RPMI8226 (cell line): ENCODE measurements around the gene ZRANB1.
"Not testable (repeated sequence)": the region's sequence is repeated elsewhere in the genome, so short reads cannot be mapped to it uniquely, and the experiment has no call there.

Experiments used
- DNase-seq: peaks from one replicate; pipeline ENCODE4 v3.0.0-alpha.2; 2015

The ZRANB1 gene

DNA sequence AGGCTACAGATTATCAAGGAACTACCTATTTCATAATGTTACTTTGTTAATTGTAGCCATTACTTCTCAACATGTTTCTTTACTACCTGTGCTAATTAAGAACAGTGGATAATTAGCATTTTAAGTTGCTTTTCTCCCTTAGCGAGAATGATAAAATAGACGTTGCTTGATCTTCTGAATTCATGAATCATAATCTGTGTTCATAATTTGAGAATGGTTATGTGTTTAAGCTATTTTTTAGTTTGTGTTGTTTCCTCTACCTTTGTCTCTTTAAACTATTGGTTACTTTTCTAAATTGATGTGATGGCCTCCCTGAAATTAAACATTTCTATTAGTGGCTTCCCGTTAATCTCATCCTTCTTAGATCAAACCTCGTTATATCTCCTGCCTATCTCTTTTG is at the start of gene ZRANB1:
Gene ZRANB1 (plus strand): TSS at position 301 of the 400 bp plus-strand sequence. CDS start 371 bp downstream, outside the sequence.
- no peak for DNase-seq

DNA sequence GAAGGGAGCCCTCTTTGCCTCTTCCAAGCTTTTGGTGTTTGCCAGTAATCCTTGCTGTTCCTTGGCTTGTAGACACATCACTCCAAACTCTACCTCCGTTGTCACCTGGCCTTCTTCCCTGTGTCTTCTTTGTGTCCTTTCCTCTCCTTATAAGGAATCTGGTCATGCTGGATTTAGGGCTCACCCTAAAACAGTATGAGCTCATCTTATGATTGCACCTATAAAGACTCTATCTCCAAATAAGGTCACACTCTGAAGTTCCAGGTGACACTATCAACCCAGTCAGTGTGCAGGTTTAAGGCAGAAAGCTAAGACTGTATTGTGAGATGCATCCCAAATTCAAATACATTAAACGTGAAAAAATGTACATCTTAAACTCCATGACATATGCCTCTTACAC is 49.0 kb upstream of the ZRANB1 start:
- DNase-seq: no peak

DNA sequence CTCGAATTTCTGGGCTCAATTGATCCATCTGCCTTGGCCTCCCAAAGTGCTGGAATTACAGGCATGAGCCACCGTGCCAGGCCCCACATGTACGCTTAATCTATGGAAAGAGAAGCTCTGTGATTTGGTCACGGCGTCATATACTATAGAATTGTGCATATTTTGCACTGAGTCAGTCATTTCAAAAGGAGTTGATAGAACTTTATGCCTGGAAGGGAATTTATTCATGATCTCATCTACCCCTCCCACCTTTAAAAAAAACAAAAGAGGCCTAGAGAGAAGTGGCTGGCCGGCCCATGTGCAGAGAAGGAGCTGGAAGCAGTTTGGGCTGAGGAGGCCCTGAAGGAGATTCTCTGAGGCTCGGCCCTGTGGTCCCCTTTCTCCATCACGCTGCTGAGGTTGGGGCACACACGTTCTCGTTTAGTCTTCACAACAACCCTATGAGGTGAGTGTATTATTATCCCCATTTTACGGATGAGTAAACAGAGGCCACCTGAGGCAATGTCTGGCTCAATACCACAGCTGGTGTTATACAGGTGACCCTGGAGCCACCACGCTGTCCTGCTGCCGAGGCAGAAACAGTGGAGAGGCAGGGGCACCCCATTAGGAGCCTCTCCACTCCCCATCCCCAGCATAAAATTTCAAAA is 47.2 kb upstream of the ZRANB1 start:
- DNase-seq: no peak

DNA sequence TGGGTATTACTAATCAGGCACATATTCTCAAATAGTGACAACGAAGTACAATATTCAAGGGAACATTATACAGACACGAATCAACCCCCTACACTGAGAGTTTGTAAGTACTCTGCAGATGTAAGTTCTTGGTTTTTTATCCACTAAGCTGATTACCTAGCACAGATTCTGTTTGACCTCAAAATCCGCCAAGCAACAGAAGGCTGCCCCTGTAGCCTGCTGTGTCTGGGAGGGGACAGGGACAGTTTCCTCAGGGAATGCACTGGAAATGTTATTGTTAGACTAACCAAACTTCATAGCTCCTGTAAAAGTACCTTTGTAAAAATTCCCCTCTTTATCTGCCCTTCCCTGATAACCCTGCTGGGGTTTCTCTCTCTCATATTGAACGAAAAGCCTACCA is 45.2 kb upstream of the ZRANB1 start:
- no peak for DNase-seq

DNA sequence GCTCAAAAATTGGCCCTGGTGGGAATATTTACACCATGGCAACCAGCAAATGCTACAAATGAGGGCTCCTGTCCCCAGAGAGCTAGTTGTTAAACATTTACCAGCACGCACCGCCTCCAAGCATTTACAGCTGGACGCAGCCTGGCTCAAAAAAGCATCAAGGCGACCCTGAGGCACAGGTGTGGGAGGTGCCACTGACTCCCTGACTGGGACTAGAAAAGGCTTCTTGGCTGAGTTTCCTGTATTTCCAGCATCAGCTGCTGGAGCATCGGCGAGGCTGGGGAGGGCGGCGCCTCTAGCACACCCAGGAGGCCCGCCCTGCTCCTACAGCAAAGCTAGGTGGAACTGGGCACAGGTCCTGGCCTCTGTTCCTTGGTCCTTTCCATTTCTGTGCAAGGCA is 43.5 kb upstream of the ZRANB1 start:
- no peak for DNase-seq

DNA sequence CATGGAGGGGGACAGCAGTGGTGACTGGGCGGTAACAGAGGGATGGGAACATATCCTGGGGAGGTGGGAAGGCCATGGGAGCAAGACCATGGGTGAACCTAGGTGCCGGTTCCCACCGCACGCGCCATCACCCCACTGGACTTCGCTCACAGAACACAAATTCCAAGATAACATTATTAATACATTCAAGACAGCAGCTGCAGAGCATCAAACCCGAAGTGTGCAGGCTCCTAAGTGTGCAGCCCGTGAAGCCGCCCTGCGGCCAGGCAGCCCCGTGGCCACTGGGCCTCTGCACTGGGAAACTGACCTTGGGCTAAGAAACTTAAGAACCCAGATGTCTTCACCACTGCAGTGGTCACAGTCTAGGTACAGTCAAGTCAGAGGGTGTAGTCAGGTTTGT is 42.8 kb upstream of the ZRANB1 start:
- no peak for DNase-seq

DNA sequence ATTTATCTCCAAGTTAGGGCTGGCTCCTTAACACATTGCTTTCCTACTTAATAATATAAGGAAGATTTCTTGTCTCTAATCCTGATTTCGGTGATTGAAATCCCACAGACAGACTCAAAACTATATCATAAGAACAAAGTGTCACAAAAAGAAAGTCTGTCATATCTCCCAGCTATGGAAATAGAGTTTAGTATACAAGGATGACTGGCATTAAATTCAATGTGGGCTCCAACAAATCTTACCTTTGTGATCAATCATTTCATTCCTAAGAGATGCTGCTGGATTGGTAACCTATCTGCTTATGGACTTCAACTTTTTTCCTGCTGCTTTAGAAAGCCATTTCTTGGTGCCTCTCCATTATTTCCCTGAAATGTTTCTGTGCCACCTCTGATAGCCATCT is 39.5 kb upstream of the ZRANB1 start:
- no peak for DNase-seq

DNA sequence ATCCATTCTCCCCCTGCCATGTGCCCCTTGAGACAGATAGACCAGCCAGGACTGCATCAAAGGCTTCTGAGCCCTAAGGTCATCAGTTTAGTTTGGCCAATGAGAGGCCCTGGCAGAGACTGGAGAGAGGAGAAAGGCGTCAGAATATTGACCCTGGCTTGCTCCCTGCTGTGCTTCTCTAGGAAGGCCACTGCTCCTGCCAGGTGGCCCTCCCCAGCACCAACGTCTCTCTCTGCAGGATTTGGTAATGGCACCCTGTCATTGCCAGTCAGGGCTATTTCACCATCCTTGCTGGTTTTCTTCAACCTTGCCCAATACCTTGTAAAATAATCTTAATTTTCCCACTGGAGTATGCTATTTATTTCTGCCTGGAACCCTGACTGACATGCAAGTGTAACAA is 38.8 kb upstream of the ZRANB1 start:
- DNase-seq: no peak

DNA sequence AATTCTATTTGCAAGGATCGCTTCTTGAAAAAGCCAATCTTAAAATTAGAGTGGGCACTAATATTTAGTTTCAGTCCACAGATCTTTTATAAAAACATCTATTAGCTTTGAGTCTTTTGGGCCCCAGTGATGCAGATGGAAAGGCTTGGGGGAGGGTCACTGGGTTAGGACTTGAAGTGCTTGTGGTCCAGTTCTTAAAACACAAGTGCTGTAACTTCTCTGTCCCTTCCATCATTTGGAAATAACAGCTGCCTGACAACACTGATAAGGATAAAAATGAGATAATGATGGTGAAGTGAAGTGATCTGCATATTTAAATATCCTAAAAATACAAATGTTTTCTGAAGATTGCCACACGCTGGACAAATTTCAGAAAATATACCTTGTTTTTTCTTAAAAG is 37.1 kb upstream of the ZRANB1 start:
- no peak for DNase-seq

DNA sequence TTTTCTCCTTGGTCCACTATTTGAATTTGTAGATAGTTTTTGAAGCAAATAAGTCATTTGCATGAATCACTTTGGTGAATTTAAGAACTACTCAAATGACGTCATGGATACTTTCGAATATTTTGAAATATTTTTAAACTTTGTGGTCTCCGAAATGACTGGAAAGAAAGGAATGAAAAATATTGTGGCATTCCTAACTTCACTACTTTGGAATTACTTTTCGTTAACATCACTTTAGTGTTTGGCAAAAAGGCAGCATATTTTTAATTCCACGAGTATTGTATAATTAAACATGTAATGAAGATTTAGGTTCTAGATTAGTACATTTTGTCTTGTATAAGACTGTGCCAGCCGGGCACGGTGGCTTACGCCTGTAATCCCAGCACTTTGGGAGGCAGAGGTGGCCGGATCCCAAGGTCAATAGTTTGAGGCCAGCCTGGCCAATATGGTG is 35.3 kb upstream of the ZRANB1 start:
- DNase-seq: no peak

DNA sequence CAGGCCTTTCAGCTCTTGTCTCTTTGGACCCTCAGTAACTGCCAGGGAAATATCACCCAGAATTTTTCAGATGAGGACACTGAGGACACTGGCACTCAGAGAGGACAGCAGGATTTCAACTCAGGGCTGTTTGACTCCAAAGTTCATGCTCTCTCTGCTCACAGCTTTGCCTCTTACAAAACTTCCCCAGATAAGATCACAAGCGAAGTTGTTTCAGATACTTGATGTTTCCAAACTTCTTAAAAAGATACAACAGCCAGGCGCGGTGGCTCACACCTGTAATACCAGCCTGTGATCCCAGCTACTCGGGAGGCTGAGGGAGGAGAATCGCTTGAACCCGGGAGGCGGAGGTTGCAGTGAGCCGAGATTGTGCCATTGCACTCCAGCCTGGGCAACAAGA is 32.4 kb upstream of the ZRANB1 start:
- DNase-seq: no peak

DNA sequence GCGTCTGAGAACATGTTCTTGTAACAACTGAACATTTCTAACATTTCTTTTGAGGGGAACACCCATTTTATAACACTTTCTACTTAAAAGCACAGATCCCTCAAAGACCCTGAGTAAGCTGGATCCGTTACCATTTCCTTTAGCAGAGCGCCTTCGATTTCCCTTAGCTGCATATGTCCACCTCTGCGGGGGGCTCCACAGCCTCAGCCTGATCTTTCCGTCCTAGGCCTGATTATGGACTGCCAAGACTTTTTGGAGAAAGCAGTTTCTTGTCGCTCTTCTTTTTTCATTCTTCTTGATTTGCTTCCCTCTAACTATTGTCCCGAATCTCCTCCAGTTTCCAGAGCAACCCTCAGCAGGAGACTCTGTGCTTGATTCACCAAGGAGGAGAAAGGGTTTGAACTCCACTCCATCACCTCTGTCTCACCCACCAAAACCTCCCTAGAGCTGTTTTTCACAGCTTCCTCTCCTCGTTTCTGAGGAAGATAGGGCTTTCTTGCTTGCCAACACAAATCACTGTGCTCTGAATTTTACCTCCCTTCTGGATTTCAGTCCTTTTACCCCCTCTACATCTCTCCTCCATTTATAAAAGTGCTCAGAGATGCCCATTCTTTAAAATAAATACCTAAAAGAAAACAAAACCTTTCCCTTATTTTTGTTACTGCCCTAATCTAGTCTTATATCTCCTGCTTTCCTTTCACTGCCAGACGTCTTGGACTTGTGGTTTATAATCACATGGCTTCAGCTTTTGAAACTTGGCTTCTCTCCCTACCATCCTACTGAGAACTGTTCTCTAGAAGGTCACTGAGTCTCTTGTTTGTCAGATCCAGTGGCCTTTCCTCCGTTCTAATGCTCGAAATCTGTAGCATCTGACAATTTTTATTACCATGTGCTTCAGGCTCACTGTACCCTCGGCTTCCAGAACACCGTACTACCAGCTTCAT is 30.5 kb upstream of the ZRANB1 start:
- DNase-seq: peak; percentile 44

DNA sequence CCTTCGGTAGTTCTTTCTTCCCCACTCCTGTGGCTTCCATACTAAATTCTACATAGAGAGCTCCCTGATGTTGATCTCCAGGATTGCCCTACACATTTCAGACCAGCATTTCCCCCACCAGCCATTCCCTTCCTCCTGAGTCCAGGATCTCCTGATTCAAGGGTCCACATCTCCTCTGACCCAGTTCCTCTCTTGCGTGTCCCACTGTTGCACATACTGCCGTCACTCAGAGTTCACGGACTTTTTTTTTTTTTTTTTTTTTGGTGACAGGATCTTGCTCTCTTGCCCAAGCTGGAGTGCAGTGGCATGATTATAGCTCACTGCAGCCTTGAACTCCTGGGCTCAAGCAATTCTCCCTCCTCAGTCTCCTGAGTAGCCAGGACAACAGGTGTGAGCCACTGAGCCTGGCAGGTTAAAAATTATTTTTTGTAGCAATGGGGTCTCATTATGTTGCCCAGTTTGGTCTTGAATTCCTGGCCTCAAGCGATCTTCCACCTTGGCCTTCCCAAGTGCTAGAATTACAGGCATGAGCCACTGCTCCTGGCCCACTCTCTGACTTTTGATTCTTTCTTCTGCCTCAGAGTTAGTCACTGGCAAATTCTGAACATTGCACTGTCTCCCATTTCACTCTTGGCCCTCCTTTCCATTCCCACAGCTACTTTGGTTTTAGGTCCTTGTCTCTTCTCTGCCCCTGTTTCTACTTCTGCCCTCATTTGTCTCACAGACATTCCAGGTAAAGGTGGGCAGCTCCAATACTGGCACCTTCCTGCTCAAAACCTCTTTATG is 29.6 kb upstream of the ZRANB1 start:
- no peak for DNase-seq

DNA sequence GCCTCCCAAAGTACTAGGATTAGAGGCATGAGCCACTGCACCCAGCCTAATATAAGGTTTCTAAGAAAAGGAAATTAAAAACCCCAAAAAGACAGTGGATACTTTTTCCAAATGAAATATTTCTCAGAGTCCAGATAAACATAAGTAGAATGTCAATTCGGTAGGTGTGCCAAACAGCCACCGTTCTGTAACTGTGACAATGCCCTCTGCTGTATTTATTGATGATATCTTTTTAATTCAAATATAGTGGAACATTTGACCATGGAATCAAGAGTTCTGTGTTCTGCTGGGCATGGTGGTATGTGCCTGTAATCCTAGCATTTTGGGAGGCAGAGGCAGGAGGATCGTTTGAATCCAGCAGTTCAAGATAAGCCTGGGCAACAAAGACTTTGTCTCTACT is 28.8 kb upstream of the ZRANB1 start:
- no peak for DNase-seq

DNA sequence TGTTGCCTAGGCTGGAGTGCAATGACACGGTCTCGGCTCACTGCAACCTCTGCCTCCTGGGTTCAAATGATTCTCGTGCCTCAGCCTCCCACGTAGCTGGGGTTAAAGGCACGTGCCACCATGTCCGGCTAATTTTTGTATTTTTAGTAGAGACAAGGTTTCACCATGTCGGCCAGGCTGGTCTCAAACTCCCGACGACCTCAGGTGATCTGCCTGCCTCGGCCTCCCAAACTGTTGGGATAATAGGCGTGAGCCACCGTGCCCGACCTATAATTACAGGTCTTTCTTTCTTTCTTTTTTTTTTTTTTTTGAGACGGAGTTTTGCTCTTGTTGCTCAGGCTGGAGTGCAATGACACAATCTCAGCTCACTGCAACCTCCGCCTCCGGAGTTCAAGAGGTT is 27.5 kb upstream of the ZRANB1 start:
- DNase-seq: not testable (repeated sequence)

DNA sequence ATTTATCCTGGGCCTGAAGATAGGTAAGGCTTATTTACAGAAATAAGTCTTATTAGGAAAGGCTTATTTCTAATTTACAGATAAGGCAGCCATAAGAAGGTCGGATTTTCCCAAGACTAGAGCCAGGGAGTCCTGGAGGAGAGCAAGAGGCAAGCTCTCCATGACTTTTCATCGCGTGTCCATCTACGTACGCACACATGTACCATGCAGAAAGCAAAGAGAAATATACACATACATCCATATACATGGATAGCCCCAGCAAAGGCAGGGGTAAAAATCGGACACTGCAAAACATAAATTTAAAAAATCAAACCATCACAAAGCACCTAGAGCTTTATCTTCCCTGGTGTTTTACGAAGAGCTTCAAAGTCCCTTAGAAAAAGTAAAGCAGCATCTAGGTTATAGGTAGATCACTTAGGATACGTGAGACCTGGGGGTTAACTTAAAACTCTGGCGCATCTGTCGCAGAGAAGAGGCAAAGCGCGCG is 25.8 kb upstream of the ZRANB1 start:
- no peak for DNase-seq

DNA sequence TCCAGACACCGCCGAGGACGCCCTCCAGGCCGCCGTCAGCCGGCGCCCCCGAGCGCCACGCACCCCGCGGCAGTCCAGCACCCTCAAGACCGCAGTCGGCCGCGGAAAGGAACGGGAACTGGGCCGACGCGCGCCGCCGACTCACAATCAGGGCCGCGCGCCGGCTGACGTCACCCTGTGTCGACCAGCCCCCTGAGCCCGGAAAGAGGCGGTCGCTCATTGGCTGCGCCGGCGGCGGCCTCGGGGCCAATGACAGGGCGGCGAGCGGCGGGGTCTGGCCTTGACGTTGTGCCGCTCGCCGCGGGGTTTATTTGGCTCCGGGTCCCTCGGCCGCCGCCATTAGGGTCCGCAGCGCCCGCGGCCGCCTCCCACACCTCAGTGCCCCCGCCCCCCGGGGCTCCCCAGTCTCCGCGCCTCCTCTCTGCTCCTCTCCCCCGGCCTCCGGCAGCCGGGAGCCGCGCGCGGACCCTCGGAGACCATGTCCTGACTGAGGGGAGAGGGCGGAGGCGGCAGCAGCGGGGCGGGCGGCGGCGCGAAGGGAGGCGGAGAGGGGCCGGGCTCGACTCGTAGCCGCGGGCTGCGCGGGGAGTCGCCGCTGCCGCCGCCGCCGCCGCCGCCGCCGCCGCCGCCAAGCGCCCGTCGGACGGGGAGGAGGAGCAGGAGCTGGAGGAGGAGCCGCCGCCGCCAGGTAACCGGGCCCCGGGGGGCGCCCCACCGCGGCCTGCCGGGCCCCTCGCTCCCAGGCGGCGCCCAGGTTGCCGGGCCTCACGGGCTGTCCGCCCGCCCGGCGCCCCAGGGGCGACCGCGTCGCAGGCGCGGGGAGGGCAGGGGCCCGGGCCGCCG is 25.1 kb upstream of the ZRANB1 start:
- peak; percentile 94 for DNase-seq

DNA sequence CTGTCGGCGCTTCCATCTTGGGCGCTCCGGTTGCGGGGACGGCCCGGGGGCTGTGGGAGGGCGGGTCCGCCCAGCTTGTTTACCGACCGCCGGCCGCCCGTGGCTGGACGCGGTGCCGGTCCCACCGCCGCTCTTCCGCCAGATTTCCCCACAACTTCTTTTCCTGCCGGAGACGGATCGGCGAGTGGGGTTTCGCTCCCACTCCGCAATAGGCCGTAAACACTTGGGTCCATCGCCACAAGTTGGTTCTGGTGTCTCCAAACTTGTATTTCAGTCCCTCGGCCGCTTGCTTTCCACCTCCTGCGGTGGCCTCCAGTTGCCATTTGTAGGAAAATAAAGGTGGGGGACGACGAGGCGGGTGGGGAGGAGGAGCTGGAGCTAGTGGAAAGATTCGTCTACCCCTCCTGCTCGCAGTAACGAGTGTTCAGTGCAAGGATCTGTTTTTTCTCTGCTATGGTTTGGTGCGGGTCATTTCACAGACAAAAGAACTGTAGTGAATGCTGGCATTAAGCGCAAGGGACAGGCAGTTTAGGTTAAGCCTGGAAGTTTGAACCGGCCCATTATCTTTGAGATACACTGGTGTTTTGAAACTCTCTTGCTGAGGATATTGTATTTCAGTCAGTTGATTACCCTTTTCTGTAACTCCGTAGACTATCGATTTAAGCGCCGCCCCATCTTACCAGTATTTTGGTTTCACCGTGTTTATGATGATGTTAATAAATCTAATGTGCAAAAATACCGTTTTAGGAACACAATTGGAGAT is 24.3 kb upstream of the ZRANB1 start:
- peak; percentile 38 for DNase-seq

DNA sequence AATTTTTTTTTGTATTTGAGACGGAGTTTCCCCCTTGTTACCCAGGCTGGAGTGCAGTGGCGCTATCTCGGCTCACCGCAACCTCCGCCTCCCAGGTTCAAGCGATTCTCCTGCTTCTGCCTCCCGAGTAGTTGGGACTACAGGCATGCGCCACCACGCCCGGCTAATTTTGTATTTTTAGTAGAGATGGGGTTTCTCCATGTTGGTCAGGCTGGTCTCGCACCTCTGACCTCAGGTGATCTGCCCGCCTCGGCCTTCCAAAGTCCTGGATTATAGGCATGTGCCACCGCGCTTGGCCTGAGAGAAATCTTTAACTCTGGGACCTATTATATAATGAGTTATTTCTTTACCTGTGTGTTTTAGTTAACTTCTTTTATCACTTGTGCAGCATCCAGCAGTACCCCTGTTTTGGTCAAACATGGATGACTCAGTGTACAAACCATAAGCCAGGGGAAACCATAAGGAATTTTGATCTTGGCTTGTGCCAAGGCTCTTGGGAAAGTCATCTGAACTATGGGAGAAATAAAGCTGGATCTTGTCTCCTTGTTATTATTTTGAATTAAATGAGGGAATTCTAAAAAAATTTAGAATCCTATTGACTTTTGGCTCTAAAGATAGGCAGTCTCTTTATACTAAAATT is 23.6 kb upstream of the ZRANB1 start:
- no peak for DNase-seq

DNA sequence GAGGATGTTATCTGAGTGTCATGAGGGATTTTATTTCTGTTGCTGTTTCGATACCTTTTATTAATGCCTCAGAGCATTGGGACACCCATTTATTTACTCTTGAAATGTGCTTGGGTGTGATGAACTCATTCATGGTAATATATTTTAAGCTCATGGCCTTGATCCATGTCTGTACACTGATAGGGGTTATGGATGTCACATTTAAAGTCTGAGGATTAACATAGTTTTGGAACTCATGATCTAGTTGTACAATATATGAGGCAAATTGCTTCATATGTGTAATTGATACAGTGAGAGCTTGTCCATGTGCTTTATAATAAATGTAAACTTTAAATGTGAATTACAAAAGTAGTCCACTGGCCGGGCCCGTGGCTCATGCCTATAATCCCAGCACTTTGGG is 23.0 kb upstream of the ZRANB1 start:
- DNase-seq: no peak

DNA sequence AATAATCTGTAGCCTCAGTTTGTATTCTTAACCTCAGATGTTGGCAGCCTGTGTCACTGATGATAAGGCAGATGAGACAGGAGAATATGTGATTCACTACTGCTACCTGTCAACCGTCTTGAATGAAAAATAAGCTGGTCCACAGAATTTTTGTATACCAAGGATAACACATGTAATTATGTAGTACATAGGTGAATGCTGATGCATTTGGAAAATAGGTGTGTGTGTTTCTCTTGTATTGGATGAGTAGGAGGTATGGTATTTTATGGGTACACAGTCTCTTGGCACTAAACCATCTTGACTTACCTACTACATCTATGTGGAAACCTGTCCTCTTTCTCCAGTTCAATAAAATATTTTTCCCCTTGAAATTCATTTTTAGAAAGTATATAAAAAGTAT is 20.7 kb upstream of the ZRANB1 start:
- DNase-seq: no peak
